ENCODE results near the gene FAM98A.

GRCh38 chr2:33636001-33636400 lies 36.9 kb upstream of the FAM98A start:
- TF ChIP-seq POLR2AphosphoS5 (IDR thresholded peaks at IDR 0.05) (no peak), CTCF (IDR thresholded peaks at IDR 0.05 in 8 of 11, conservative IDR thresholded peaks at IDR 0.05 in 3 of 11) (no peak), POLR2A (IDR thresholded peaks at IDR 0.05) (no peak)
